CD8-positive, alpha-beta memory T cell (primary cell): ENCODE results near the gene ZNF207. TPM values are rescaled to one million over a fixed set of nuclear protein-coding genes. Genes with fewer than 3 reads are reported as not detected.
"Not testable (repeated sequence)": the region's sequence is repeated elsewhere in the genome, so short reads cannot be mapped to it uniquely, and the experiment has no call there.

Experiments
- CTCF ChIA-PET: fragments of 350-600 bp; sonication (Branson Sonifier 250); formaldehyde crosslinking; loops from one replicate; lab custom pipeline; 2021; ENCODE audit warnings: antibody characterized with exemption; lab: Charles Lee
- POLR2A ChIA-PET: fragments of 350-600 bp; sonication (Branson Sonifier 250); formaldehyde crosslinking; loops from one replicate; lab custom pipeline; 2021; ENCODE audit warnings: antibody characterized with exemption; lab: Charles Lee
- DNase-seq, 5 donors: peaks; one replicate each; pipeline versions ENCODE4 v3.0.0 to v3.0.0-alpha.2; 2020 to 2022; ENCODE audit warnings: mixed read lengths in 1 of 5
- H3K27ac ChIP-seq: one replicate; pipeline ENCODE4 v1.7.0; 2013; ENCODE audit warnings: low read depth, mild to moderate bottlenecking, low read length, moderate library complexity
- H3K27me3 ChIP-seq: 2 replicates; pipeline ENCODE4 v1.7.0; 2013; ENCODE audit warnings: low read length, mild to moderate bottlenecking; ENCODE audit not compliant: insufficient read depth, poor library complexity, severe bottlenecking
- H3K36me3 ChIP-seq: 2 replicates; pipeline ENCODE4 v1.7.0; 2013; ENCODE audit warnings: mild to moderate bottlenecking, low read length, moderate library complexity; ENCODE audit not compliant: insufficient read depth
- H3K4me1 ChIP-seq: 2 replicates; pipeline ENCODE4 v1.7.0; 2013; ENCODE audit warnings: mild to moderate bottlenecking, low read length, moderate library complexity; ENCODE audit not compliant: insufficient read depth
- H3K4me3 ChIP-seq: 2 replicates; pipeline ENCODE4 v1.7.0; 2013; ENCODE audit warnings: mild to moderate bottlenecking, low read length
- H3K9me3 ChIP-seq: 2 replicates; pipeline ENCODE4 v1.7.0; 2013; ENCODE audit warnings: mild to moderate bottlenecking, low read length
- H3K27ac Mint-ChIP-seq, 8 donors: one replicate each; pipeline ENCODE4 v1.8.0; 2020 to 2021; ENCODE audit warnings: mixed read lengths in 8 of 8, mild to moderate bottlenecking in 6 of 8, inconsistent platforms in 3 of 8, moderate library complexity in 3 of 8
- H3K27me3 Mint-ChIP-seq, 2 donors: one replicate each; pipeline ENCODE4 v1.8.0; 2020 to 2021; ENCODE audit warnings: mixed read lengths in 2 of 2, mild to moderate bottlenecking in 1 of 2, moderate library complexity in 1 of 2
- H3K36me3 Mint-ChIP-seq, 3 donors: one replicate each; pipeline ENCODE4 v1.8.0; 2020 to 2021; ENCODE audit warnings: mixed read lengths in 3 of 3, inconsistent platforms in 1 of 3, mild to moderate bottlenecking in 1 of 3
- H3K4me1 Mint-ChIP-seq, 3 donors: one replicate each; pipeline ENCODE4 v1.8.0; 2020 to 2021; ENCODE audit warnings: mixed read lengths in 3 of 3, inconsistent platforms in 1 of 3, mild to moderate bottlenecking in 1 of 3
- H3K4me3 Mint-ChIP-seq, 7 donors: one replicate each; pipeline ENCODE4 v1.8.0; 2020 to 2021; ENCODE audit warnings: mixed read lengths in 7 of 7, mild to moderate bottlenecking in 6 of 7, moderate library complexity in 4 of 7, inconsistent platforms in 2 of 7
- H3K9me3 Mint-ChIP-seq, 5 donors: one replicate each; pipeline ENCODE4 v1.8.0; 2020 to 2022; ENCODE audit warnings: mixed read lengths in 5 of 5, mild to moderate bottlenecking in 3 of 5, moderate library complexity in 2 of 5, inconsistent platforms in 1 of 5
- polyA plus RNA-seq: library from polyadenylated mRNA; unstranded; fragments of 300-500 nt; fragmentation: Illumina TruSeq; gene quantifications from one replicate; pipeline ENCODE4 v1.2.3, GENCODE V29; 2021
- total RNA-seq, 2 experiments: library from RNA; stranded (reverse); gene quantifications; one replicate each; pipeline ENCODE4 v1.2.3, GENCODE V29; 2021

The ZNF207 gene
- total and polyA plus RNA-seq, 3 experiments from 2014 or later: 147 to 203 (median 198) TPM

DNA sequence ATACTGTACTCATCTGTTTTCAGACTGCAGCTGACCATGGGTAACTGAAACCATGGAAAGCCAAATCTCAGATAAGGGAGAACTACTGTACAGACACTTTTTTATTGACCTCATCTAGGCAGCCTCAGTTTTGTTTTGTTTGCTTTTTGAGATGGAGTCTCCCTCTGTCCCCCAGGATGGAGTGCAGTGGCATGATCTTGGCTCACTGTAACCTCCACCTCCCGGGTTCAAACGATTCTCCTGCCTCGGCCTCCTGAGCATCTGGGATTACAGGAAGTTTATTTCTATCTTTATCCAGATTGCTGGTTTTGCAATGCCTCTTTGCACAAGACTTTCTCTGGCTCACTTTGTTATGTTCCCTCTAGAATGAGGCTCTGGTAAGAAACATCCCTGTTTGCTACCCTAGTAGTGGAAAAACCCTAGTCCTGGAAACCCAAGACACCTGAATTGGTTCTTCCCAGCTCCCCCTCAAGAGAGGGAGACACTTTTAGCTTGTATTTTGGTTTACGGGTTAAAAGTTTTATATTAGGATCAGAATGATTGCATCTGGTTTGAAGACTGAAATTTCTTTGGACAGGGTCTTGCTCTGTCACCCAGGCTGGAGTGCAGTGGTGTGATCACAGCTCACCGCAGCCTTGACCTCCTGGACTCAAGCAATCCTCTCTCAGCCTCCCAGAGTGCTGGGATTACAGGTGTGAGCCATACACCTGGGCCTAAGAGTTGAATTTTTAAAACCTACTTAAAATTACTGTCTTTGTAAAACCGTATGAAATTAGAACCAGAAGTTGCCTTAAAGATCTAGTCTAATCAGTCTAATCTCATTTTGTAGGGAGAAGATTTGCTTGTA, 38.9 kb downstream of the ZNF207 start:
- POLR2A ChIA-PET: no interaction called here
- Histone ChIP-seq H3K27ac (no peak overlapping the region), H3K4me1 (no peaks in the 10 kb centered on the region), H3K36me3 (no peaks in the 10 kb centered on the region), H3K4me3 (no peak overlapping the region), H3K9me3 (no peaks in the 10 kb centered on the region), H3K27me3 (no peaks in the 10 kb centered on the region)
- Mint-ChIP-seq H3K36me3 (peaks cover 0 to 18% (median 0%) of the 10 kb centered on the region in 3 donors), H3K4me3 (no peak overlapping the region), H3K27ac (peak overlapping the region in 2 of 8 donors; percentile 29 to 56), H3K4me1 (peaks cover 0 to 6% (median 4%) of the 10 kb centered on the region in 3 donors), H3K27me3 (no peaks in the 10 kb centered on the region), H3K9me3 (no peaks in the 10 kb centered on the region)
- DNase-seq: no peak
- CTCF ChIA-PET: interaction anchor here (1.2 kb wide), 2 partner anchors 9 to 20 kb away, joined by 3 read pairs; no protein-coding TSS in a partner anchor

DNA sequence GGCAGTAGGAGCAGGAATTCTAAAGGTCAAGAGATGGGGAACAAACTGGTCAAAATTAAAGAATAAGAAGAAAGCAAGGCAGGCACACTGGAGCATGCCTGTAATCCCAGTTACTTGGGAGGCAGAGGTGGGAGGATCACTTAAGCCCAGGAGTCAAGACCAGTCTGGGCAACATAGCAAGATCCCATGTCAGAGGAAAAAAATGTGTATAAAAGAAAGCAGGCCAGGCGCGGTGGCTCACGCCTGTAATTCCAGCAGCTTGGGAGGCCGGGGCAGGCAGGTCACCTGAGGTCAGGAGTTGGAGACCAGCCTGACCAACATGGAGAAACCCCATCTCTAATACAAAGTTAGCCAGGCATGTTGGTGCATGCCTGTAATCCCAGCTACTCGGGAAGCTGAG, 43.9 kb downstream of the ZNF207 start:
- POLR2A ChIA-PET: interaction anchor here (0.5 to 0.6 kb wide), 2 partner anchors 9 to 154 kb away, joined by 3 to 4 read pairs; no protein-coding TSS in a partner anchor
- CTCF ChIA-PET: no interaction called here
- Mint-ChIP-seq H3K27me3 (no peaks in the 10 kb centered on the region), H3K4me1 (peaks cover 4 to 8% (median 8%) of the 10 kb centered on the region in 3 donors), H3K9me3 (no peaks in the 10 kb centered on the region), H3K4me3 (no peak overlapping the region), H3K36me3 (peaks cover 0 to 15% (median 4%) of the 10 kb centered on the region in 3 donors), H3K27ac (peak overlapping the region in 1 of 8 donors; percentile 8)
- H3K27me3 ChIP-seq: no peaks in the 10 kb centered on the region
- H3K4me1 ChIP-seq: no peaks in the 10 kb centered on the region
- no peaks in the 10 kb centered on the region for H3K9me3 ChIP-seq
- no peaks in the 10 kb centered on the region for H3K36me3 ChIP-seq
- H3K27ac ChIP-seq: no peak overlapping the region
- H3K4me3 ChIP-seq: no peak overlapping the region
- DNase-seq: no peak

DNA sequence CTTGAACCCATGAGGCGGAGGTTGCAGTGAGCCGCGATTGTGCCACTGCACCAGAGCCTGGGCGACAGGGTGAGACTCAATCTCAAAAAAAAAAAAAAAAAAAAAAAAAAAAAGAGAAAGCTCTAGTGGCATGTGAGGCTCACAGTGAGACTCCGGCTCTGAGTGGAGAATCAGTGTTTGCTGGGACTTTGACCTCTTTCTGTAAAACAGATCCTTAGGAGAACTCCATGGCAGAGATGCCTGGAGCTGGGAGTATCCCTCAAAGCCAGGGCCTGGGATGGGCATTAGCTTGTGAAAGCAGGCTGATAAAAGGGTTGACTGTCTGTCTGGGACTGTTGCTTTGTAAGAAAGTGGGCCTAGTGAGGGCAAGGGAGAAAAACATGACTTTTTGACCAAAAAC, 46.4 kb downstream of the ZNF207 start:
- Histone ChIP-seq H3K27me3 (no peaks in the 10 kb centered on the region), H3K36me3 (no peaks in the 10 kb centered on the region), H3K9me3 (no peaks in the 10 kb centered on the region), H3K4me3 (no peak overlapping the region), H3K27ac (no peak overlapping the region), H3K4me1 (no peaks in the 10 kb centered on the region)
- H3K4me1 Mint-ChIP-seq: peaks cover 6 to 12% (median 12%) of the 10 kb centered on the region in 3 donors
- ChIA-PET CTCF (interaction anchor here (1.0 kb wide), 1 partner anchor 48 kb away, joined by 3 read pairs; no protein-coding TSS in a partner anchor), POLR2A (interaction anchor here (0.6 kb wide), 1 partner anchor 37 kb away, joined by 3 read pairs; no protein-coding TSS in a partner anchor)
- peaks cover 0 to 8% (median 4%) of the 10 kb centered on the region in 3 donors for H3K36me3 Mint-ChIP-seq
- DNase-seq: no peak
- H3K27me3 Mint-ChIP-seq: no peaks in the 10 kb centered on the region
- H3K4me3 Mint-ChIP-seq: no peak overlapping the region
- peak overlapping the region in 3 of 8 donors; percentile 3 to 47 (median 21) for H3K27ac Mint-ChIP-seq
- no peaks in the 10 kb centered on the region for H3K9me3 Mint-ChIP-seq

DNA sequence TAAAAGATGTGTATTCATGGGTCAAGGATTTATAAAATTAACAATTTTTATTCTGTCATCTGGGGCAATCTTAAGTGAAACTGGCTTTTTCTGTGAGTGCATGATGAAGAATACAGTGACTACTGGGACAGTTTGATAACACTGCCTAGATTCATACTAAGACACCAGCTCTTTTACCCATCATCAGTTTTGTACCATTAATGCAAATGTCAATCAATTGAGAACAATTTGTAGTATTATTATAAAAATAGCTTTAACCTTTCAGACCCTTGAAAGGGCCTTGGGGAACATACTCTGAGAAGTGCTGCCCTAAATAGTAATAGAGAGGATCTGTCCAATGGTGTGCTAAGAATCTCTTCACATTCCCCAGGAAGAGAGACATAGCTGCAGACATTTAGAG, 49.0 kb downstream of the ZNF207 start:
- Mint-ChIP-seq H3K27ac (peak overlapping the region in 3 of 8 donors; percentile 12 to 77 (median 63)), H3K9me3 (no peaks in the 10 kb centered on the region), H3K4me1 (peaks cover 6 to 12% (median 12%) of the 10 kb centered on the region in 3 donors), H3K4me3 (no peak overlapping the region), H3K27me3 (no peaks in the 10 kb centered on the region), H3K36me3 (peaks cover 0 to 6% (median 4%) of the 10 kb centered on the region in 3 donors)
- Histone ChIP-seq H3K27ac (no peak overlapping the region), H3K4me1 (no peaks in the 10 kb centered on the region), H3K4me3 (no peak overlapping the region), H3K36me3 (no peaks in the 10 kb centered on the region), H3K27me3 (no peaks in the 10 kb centered on the region), H3K9me3 (no peaks in the 10 kb centered on the region)
- POLR2A ChIA-PET: no interaction called here
- CTCF ChIA-PET: no interaction called here
- no peak for DNase-seq

DNA sequence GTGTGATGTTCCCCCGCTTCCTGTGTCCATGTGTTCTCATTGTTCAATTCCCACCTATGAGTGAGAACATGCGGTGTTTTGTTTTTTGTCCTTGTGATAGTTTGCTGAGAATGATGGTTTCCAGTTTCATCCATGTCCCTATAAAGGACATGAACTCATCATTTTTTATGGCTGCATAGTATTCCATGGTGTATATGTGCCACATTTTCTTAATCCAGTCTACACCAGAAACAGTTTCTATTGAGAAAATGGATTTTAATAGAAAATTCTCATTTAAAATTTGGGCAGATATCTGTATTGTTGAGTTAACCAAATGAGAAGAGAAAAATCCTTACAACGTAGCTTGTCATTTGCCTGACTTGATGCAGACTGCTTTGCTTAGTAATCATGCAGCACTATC, 60.1 kb downstream of the ZNF207 start:
- H3K4me3 Mint-ChIP-seq, H3K36me3 ChIP-seq, H3K9me3 Mint-ChIP-seq, H3K27ac ChIP-seq, DNase-seq, H3K27me3 ChIP-seq, H3K4me1 ChIP-seq, H3K9me3 ChIP-seq, H3K4me3 ChIP-seq, CTCF ChIA-PET, POLR2A ChIA-PET, H3K27ac Mint-ChIP-seq, H3K4me1 Mint-ChIP-seq, H3K27me3 Mint-ChIP-seq: not testable (repeated sequence)
- H3K36me3 Mint-ChIP-seq: peaks cover 5 to 27% (median 6%) of the 10 kb centered on the region in 3 donors

DNA sequence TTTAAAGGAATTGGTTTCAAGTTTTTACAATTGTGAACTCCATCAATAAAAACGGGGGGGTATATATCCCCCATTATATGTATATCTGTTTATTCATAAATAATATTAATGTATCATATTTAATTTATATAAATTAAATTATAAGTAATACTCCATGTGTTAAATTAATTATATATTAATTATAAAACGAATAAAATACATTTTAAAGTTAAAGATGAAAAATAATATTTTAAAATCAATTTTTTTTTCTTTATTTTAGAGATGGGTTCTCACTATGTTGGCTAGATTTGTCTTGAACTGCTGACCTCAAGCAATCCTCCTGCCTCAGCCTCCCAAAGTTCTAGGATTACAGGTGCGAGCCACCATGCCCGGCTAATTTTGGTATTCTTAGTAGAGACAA, 76.9 kb downstream of the ZNF207 start:
- no peaks in the 10 kb centered on the region for H3K36me3 ChIP-seq
- Mint-ChIP-seq H3K36me3 (peaks cover 4 to 21% (median 11%) of the 10 kb centered on the region in 3 donors), H3K9me3 (peaks cover 8 to 20% (median 17%) of the 10 kb centered on the region in 5 donors), H3K27me3 (no peaks in the 10 kb centered on the region), H3K4me3 (no peak overlapping the region), H3K4me1 (no peaks in the 10 kb centered on the region), H3K27ac (no peak overlapping the region)
- H3K4me1 ChIP-seq: no peaks in the 10 kb centered on the region
- H3K27me3 ChIP-seq: no peaks in the 10 kb centered on the region
- ChIA-PET POLR2A (no interaction called here), CTCF (no interaction called here)
- H3K27ac ChIP-seq: no peak overlapping the region
- DNase-seq: no peak
- no peak overlapping the region for H3K4me3 ChIP-seq
- H3K9me3 ChIP-seq: peaks cover 12% of the 10 kb centered on the region

DNA sequence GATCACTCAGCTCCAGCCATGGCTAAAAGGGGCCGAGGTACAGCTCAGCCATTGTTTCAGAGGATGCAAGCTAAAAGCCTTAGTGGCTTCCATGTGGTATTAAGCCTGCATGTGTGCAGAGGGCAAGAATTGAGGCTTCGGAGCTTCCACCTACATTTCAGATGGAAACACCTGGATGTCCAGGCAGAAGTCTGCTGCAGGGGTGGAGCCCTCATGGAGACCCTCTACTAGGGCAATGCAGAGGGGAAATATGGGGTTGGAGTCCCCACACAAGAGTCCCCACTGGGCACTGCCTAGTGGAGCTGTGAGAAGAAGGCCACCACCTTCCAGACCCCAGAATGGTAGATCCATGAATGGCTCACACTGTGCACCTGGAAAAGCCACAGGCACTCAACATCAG, 79.6 kb downstream of the ZNF207 start:
- no peak for DNase-seq
- POLR2A ChIA-PET: no interaction called here
- Histone ChIP-seq H3K9me3 (peaks cover 12% of the 10 kb centered on the region), H3K4me1 (no peaks in the 10 kb centered on the region), H3K36me3 (no peaks in the 10 kb centered on the region), H3K27ac (no peak overlapping the region), H3K4me3 (no peak overlapping the region), H3K27me3 (no peaks in the 10 kb centered on the region)
- Mint-ChIP-seq H3K9me3 (peaks cover 8 to 20% (median 17%) of the 10 kb centered on the region in 5 donors), H3K4me3 (no peak overlapping the region), H3K27me3 (no peaks in the 10 kb centered on the region), H3K4me1 (no peaks in the 10 kb centered on the region), H3K36me3 (peaks cover 4 to 21% (median 11%) of the 10 kb centered on the region in 3 donors), H3K27ac (no peak overlapping the region)
- CTCF ChIA-PET: no interaction called here
